Subcutaneous adipose tissue (tissue), 4 donors: ENCODE measurements around the gene SPTBN2. TPM values are rescaled to one million over a fixed set of nuclear protein-coding genes. Genes with fewer than 3 reads are reported as not detected.

Experiments used
- total RNA-seq, 4 donors: library from RNA; depleted of rRNA; stranded (reverse); fragments of >200 nt; gene quantifications; one replicate each; pipeline ENCODE4 v1.1.0, GENCODE V29; 2016
- TF ChIP-seq, protein P1 (sequence below): fragments of 450-650 bp; IDR thresholded peaks from one replicate; pipeline ENCODE4 v1.5.1; 2016; ENCODE audit warnings: low read depth, mild to moderate bottlenecking, control low read depth, antibody characterized with exemption, moderate library complexity

SPTBN2 gene
- total RNA-seq, 4 donors from 2014 or later = 1.9 to 15.3 (median 5.2) TPM

DNA sequence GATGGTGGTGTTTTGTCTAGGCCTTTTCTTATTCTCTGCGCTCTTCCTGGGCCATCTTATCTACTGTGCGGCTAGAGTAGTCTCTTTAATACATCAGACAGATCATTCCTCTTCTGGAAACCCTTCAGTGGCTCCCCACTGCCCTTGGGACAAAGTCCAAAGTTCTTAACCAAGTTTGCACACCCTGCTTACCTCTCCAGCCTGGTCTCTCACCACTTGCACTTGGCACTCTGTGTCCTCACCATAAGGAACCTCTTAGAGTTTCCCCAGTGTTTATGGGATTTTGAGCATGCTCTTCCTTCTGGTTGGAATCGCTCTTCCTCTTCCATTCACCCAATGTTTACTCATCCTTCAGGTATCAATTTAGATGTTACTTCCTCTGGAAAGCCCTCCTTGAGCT, 5.2 kb upstream of the SPTBN2 start:
- TF ChIP-seq, protein P1, sequence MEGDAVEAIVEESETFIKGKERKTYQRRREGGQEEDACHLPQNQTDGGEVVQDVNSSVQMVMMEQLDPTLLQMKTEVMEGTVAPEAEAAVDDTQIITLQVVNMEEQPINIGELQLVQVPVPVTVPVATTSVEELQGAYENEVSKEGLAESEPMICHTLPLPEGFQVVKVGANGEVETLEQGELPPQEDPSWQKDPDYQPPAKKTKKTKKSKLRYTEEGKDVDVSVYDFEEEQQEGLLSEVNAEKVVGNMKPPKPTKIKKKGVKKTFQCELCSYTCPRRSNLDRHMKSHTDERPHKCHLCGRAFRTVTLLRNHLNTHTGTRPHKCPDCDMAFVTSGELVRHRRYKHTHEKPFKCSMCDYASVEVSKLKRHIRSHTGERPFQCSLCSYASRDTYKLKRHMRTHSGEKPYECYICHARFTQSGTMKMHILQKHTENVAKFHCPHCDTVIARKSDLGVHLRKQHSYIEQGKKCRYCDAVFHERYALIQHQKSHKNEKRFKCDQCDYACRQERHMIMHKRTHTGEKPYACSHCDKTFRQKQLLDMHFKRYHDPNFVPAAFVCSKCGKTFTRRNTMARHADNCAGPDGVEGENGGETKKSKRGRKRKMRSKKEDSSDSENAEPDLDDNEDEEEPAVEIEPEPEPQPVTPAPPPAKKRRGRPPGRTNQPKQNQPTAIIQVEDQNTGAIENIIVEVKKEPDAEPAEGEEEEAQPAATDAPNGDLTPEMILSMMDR = no peak

DNA sequence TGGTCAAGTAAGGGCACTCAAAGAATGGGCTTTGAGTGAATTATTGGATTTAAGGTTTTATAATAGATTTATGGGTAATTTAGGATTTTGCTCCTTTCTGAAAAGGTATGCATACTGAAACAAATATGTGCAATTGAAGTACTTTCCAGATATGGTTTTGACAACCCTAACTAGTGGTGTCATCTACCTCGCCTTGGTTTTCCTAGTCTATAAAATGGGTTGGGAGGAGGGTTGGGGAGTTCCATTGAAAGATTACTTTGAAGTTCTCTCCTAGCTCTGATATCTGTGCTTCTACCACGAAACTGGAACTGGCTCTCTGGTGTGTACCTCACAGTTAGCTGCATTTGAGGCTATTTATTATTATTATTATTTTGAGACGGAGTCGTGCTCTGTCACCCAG, 431 bp upstream of the SPTBN2 start:
- TF ChIP-seq, protein P1 = no peak

DNA sequence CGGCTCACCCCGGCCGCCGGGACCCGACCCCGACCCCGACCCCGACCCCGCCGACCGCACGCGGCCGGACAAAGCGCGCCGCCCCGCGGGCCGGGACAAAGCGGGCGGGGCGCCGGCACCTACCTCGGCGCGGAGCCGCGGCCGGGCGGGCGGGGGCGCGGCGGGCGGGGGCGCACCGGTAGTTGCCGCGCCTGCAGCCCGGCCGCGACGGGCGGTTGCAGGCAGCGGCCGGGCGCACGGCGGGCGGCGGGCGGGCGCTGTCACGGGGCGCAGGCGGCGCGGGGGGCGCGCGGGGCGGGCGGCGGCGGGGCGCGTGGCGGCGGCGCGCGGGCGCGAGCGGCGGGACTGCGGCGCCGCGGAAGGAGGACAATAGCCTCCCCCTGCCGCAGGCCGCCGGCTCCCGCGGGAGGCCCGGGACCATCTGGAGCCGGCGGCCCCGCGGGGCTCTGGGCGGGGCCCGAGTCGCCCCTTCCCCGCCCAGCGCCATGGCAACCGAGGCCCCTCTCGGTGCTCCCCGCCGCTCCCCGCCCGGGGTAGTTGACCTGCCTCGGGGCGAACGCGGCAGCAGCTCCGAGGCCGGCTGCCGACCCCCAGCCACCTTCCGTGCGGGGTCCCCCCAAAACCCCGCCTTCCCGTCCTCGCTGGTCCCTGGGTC, 851 bp downstream of the SPTBN2 start:
- TF ChIP-seq, protein P1 = no peak

DNA sequence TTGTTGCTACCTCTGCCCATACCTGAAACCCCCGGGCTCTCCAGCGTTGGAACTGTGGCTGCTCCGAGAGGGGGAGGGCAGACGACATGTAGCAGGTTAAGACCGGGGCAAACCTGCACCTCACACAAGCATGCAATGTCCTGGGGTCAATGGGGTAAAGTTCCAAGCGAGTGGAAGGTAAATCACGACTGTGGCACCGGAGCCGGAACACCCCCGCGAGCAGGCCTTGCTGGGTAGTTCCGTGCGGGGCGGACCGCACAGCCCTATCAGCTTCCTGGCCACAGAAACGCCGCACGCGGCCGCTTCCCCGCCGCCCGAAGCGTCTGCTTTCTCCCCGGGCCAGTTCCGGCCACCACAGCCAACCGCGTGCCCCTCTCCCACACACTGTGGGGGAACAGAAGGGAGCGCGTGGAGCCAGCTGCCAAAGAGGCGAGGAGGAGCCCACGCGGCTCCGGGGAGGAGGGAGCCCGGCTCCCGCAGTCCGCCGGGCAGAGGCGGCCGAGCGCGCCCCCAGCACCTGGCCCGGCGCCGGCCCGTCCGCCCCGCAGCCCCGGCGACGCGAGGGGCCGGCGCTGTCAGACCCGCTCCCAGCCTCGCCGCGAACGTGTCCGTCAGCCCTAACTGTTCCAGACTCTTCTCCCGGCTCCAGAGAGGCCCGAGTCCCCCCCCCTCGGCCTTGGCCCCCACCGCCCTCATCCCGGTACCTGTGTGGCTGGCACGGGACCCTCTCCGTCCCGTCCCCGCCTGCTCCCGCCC, 1.6 kb downstream of the SPTBN2 start:
- TF ChIP-seq, protein P1 = no peak

DNA sequence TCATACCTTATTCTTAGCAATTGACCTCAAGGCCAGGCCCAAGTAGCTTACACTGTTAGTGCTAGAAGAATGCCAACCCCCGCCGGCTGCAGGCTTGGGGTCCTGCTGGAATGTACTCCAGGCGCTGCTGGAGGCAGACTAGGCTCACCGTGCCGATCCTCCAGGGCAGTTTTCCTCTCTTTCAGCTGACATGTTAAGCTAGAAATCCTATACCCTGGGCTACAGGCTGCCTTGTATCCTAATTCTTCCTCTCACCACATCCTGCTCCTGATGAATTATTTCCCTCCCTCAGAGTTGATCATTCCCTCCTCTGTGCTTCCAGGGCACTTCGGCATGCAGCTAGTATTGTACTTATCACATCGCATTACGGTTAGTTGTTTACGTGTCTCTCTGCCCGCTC, 3.4 kb downstream of the SPTBN2 start:
- TF ChIP-seq, protein P1 = no peak

DNA sequence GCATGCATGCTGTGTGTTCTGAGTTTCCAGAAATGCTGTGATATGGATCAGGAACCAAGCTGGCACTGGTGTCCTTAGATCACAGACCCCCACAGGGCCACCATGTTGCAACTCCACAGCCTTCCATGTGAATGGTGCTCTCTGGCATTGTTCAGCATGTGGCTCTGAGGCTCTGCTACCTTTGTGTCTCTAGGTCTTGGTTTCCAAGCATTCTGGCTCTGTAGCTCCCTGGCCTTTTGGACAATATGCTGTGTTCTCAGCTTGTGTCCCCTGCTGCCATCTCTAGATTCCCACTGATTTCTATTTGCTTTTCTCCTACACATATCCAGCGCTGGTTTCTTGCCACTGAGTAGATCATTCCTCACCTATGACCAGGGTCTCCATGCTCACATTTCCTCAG, 3.9 kb downstream of the SPTBN2 start:
- TF ChIP-seq, protein P1 = no peak

DNA sequence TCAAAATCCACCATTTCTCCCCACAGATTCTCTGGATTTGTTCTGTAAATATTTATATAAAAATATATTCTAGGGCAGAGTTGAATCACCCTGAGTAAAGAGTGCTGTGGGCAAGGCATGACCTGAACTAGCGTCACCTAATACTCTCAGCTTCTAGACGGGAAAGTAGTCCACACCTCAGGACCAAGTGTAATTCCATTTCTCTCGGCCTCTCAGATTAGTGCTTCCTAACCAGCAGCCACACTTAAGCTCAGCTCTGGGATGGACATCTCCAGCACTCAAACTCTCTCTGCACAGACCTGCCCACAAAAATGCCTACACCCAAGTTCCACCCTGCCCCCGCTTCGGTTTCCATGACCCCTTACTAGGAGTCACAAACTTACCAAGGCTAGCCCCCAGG, 5.3 kb downstream of the SPTBN2 start:
- TF ChIP-seq, protein P1 = no peak
